Sigmoid colon (tissue), 7 donors: Measurements from ENCODE around the gene TCOF1. TPM values are rescaled to one million over a fixed set of nuclear protein-coding genes. Genes with fewer than 3 reads are reported as not detected.

Experiments
- DNase-seq: peaks from one replicate; pipeline ENCODE4 v3.0.0-alpha.2; 2019
- H3K27ac ChIP-seq, 4 donors: fragments of 200-600 bp; sonication (generic); one replicate each; pipeline ENCODE4 v1.5.1; 2016 to 2019; ENCODE audit warnings: mild to moderate bottlenecking in 1 of 4
- H3K27me3 ChIP-seq, 3 donors: fragments of 200-600 bp; sonication (generic); one replicate each; pipeline ENCODE4 v1.5.1; 2019; ENCODE audit warnings: mild to moderate bottlenecking in 1 of 3
- H3K36me3 ChIP-seq, 4 donors: fragments of 200-600 bp; sonication (generic); one replicate each; pipeline ENCODE4 v1.5.1; 2016 to 2019
- H3K4me1 ChIP-seq, 4 donors: fragments of 200-600 bp; sonication (generic); one replicate each; pipeline ENCODE4 v1.5.1; 2017 to 2019
- H3K4me3 ChIP-seq, 4 donors: fragments of 200-600 bp; sonication (generic); one replicate each; pipeline ENCODE4 v1.5.1; 2017 to 2019; ENCODE audit warnings: mild to moderate bottlenecking in 2 of 4, moderate library complexity in 1 of 4
- H3K9me3 ChIP-seq, 4 donors: fragments of 200-600 bp in 3 of 4; sonication (generic) in 3 of 4; one replicate each; pipeline versions ENCODE4 v1.5.1 to v1.6.1; 2013 to 2019
- EP300 ChIP-seq, 4 donors: sonication (generic); formaldehyde crosslinking; IDR thresholded peaks; one replicate each; pipeline ENCODE4 v1.6.1; 2017; ENCODE audit warnings: antibody characterized with exemption in 4 of 4
- POLR2A ChIP-seq, 2 donors: fragments of 450-650 bp; IDR thresholded peaks; one replicate each; pipeline ENCODE4 v1.6.1; 2016; ENCODE audit warnings: antibody characterized with exemption in 2 of 2, mild to moderate bottlenecking in 2 of 2, moderate library complexity in 2 of 2
- POLR2AphosphoS5 ChIP-seq, 4 donors: sonication (generic); formaldehyde crosslinking; IDR thresholded peaks; one replicate each; pipeline ENCODE4 v1.6.1; 2017; ENCODE audit warnings: antibody characterized with exemption in 4 of 4
- WGBS, 2 donors: extraction: QIAGEN DNeasy Blood & Tissue Kit; methylation state at CpG; one replicate each; pipeline ENCODE4 v1.1.7; 2013; 5-methylcytosine and 5-hydroxymethylcytosine counted together
- intact Hi-C: fragments of 100-400 bp; cut with DNase I; formaldehyde crosslinking; loops from one replicate; pipeline ENCODE4 v1.15.1; 2023
- polyA plus RNA-seq, 3 donors: library from polyadenylated mRNA; stranded (reverse); fragments of 200-250 nt; gene quantifications; one replicate each; pipeline ENCODE4 v1.2.3, GENCODE V29; 2013
- total RNA-seq, 4 donors: library from RNA; depleted of rRNA; stranded (reverse); fragments of >200 nt; gene quantifications; one replicate each; pipeline ENCODE4 v1.1.0, GENCODE V29; 2016
- TF ChIP-seq, protein P1 (sequence below), 4 experiments: fragments of 450-650 bp in 3 of 4; fragments of 200-600 bp in 1 of 4; IDR thresholded peaks; one replicate each; pipeline ENCODE4 v1.5.1; 2016 to 2019; ENCODE audit warnings: antibody characterized with exemption in 4 of 4, mild to moderate bottlenecking in 3 of 4, moderate library complexity in 2 of 4
- donor health status: healthy with polysubstance abuse.
- donor health status: Bipolar disorder and iron deficiency.
- donor health status: healthy.

TCOF1 gene
- total and polyA plus RNA-seq, 7 donors: 5.4 to 28.1 (median 20.0) TPM

DNA sequence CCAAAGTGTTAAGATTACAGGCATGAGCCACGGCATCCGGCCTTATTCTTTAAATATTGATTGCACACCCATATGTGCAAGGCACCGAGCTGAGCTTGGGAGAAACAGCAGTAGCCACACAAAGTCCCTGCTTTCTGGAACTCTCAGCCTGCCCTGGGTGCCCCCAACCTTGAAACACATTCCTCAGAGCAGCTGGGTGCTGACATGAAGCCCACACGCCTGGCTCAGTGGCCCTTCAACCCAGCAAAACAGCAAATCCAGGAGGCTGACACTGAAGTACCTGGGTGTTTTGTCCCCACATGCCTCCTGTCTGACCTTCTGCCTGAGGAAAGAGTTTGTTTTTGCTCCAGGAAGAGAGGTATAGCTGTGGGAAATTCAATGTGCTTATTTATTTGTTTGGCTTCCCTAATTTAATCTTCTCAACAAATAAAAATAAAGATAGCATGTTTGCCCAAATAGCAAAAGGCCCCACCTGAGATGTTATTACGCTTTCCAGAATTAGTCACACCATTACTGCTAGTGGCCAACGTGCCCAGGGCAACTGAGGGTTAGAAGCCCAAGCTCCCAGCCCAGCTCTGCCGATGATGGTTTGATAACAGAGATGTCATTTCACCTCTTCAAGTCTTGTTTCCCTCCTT is 13.4 kb upstream of the TCOF1 start:
- Histone ChIP-seq H3K27ac (no peak overlapping the region), H3K4me3 (no peak overlapping the region), H3K36me3 (no peaks in the 10 kb centered on the region), H3K27me3 (no peaks in the 10 kb centered on the region), H3K9me3 (no peaks in the 10 kb centered on the region), H3K4me1 (no peaks in the 10 kb centered on the region)
- TF ChIP-seq POLR2A (IDR thresholded peaks at IDR 0.05) (no peak), POLR2AphosphoS5 (IDR thresholded peaks at IDR 0.05) (no peak), EP300 (IDR thresholded peaks at IDR 0.05) (no peak)
- TF ChIP-seq, protein P1, sequence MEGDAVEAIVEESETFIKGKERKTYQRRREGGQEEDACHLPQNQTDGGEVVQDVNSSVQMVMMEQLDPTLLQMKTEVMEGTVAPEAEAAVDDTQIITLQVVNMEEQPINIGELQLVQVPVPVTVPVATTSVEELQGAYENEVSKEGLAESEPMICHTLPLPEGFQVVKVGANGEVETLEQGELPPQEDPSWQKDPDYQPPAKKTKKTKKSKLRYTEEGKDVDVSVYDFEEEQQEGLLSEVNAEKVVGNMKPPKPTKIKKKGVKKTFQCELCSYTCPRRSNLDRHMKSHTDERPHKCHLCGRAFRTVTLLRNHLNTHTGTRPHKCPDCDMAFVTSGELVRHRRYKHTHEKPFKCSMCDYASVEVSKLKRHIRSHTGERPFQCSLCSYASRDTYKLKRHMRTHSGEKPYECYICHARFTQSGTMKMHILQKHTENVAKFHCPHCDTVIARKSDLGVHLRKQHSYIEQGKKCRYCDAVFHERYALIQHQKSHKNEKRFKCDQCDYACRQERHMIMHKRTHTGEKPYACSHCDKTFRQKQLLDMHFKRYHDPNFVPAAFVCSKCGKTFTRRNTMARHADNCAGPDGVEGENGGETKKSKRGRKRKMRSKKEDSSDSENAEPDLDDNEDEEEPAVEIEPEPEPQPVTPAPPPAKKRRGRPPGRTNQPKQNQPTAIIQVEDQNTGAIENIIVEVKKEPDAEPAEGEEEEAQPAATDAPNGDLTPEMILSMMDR (IDR thresholded peaks at IDR 0.05): no peak
- no peak for DNase-seq
- intact Hi-C loops: no loop called here
- 75 to 86% methylated on average over 7 of the region's 7 CpGs for WGBS, 2 donors

DNA sequence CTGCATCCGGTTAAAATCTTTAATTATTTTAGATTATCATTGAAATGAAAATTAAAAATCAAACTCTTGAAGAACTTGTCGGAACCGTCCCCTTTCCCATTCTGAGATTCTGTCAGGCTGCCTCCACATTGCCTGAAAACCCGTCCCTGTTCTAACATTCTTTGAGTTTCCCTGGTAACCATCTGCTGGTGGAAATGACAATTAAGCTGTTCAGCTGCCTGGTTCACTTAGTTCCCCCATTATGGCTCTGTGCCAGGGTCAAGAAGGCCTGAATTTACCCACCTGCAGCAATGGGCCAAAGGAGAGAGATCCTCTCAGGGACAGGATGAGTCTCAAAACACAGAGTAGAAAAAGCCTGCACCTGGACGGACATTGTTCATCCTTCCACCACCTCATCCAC is 11.8 kb upstream of the TCOF1 start:
- TF ChIP-seq, protein P1 (IDR thresholded peaks at IDR 0.05): no peak
- no peak for TF ChIP-seq EP300 (IDR thresholded peaks at IDR 0.05)
- TF ChIP-seq POLR2A (IDR thresholded peaks at IDR 0.05): no peak
- TF ChIP-seq POLR2AphosphoS5 (IDR thresholded peaks at IDR 0.05): no peak
- intact Hi-C loops: no loop called here
- H3K4me1 ChIP-seq: no peaks in the 10 kb centered on the region

DNA sequence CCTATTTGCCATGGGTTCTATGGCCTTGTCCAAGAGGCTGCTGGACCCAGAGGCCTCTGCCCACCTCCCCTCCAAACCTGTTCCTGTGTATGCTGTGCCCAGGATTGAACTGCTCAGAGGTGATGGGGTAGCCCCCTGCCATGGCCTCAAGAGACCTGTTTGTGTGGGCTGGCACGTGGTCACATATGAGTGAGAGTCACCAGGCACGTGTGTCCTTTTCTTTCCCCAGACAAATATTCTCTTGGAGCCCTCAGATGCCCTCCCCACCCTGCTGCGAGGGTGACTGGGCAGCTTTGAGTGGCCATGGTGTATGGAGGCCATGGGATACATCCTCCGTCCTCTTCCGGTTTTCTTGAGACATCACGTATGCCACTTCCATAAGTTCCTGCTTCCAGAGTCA is 10.9 kb upstream of the TCOF1 start:
- 90 to 92% methylated on average over 6 of the region's 6 CpGs for WGBS, 2 donors
- Histone ChIP-seq H3K9me3 (no peaks in the 10 kb centered on the region), H3K27me3 (no peaks in the 10 kb centered on the region), H3K27ac (no peak overlapping the region), H3K4me1 (no peaks in the 10 kb centered on the region), H3K36me3 (no peaks in the 10 kb centered on the region), H3K4me3 (no peak overlapping the region)
- intact Hi-C loops: no loop called here
- no peak for DNase-seq
- TF ChIP-seq POLR2A (IDR thresholded peaks at IDR 0.05): no peak

More for the DNA sequence above, 11.8 kb upstream of the TCOF1 start:
- Histone ChIP-seq H3K9me3 (no peaks in the 10 kb centered on the region), H3K27ac (no peak overlapping the region), H3K36me3 (no peaks in the 10 kb centered on the region), H3K27me3 (no peaks in the 10 kb centered on the region), H3K4me3 (no peak overlapping the region)
- WGBS, 2 donors: 89 to 90% methylated on average over 5 of the region's 5 CpGs
- DNase-seq: no peak

DNA sequence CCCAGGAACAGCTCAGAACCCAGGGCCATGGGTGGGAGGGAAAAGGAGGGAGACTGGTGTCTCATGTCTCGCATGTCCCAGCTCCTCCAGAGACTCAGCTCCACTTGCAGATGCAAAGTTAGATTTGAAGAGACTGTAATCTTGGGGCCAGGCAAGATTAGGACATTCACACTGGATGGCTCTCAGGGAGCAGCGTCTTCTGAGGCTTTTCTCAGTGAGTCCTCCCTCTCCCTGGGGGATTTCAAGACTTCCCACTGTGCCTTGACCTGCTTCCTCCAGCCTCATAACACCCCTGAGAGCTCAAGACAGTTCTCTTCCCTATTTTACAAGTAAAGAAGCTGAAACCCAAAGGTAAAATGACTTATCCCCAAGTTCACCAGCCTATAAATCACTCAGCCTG is 10.5 kb upstream of the TCOF1 start:
- TF ChIP-seq POLR2A (IDR thresholded peaks at IDR 0.05): no peak
- H3K27ac ChIP-seq: no peak overlapping the region
- H3K36me3 ChIP-seq: no peaks in the 10 kb centered on the region
- 76 to 91% methylated on average over 2 of the region's 2 CpGs for WGBS, 2 donors
- no peak overlapping the region for H3K4me3 ChIP-seq
- H3K27me3 ChIP-seq: no peaks in the 10 kb centered on the region
- no peaks in the 10 kb centered on the region for H3K9me3 ChIP-seq
- no peaks in the 10 kb centered on the region for H3K4me1 ChIP-seq
- intact Hi-C loops: no loop called here
- DNase-seq: no peak

DNA sequence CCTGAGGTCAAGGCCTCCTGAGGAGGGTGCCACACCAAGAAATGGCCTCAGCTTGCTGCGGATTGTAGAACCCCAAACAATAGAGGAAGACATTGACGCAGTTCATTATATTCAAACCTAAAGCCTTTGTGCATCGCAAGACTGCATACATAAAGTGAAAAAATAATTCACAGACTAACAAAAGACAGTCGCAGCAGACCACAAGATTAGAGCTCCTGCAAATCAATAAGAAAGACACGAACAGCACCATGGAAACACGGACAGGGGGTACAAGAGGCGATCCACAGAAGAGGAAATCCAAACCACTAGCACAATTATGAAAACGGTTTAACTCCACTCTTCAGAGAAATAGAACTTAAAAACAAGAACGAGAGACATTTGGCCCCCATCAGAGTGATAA is 10.0 kb upstream of the TCOF1 start:
- H3K27me3 ChIP-seq: no peaks in the 10 kb centered on the region
- no peaks in the 10 kb centered on the region for H3K4me1 ChIP-seq
- TF ChIP-seq EP300 (IDR thresholded peaks at IDR 0.05): no peak
- TF ChIP-seq, protein P1 (IDR thresholded peaks at IDR 0.05): no peak
- no peak for TF ChIP-seq POLR2A (IDR thresholded peaks at IDR 0.05)
- no peak for TF ChIP-seq POLR2AphosphoS5 (IDR thresholded peaks at IDR 0.05)
- WGBS, 2 donors: 68 to 83% methylated on average over 9 of the region's 9 CpGs
- no peak for DNase-seq
- H3K27ac ChIP-seq: no peak overlapping the region
- H3K9me3 ChIP-seq: no peaks in the 10 kb centered on the region
- H3K4me3 ChIP-seq: no peak overlapping the region
- intact Hi-C loops: no loop called here
- H3K36me3 ChIP-seq: no peaks in the 10 kb centered on the region
